ENCODE results near the gene OSBPL9. TPM values are rescaled to one million over a fixed set of nuclear protein-coding genes. Genes with fewer than 3 reads are reported as not detected.

OSBPL9 gene
- total and polyA plus RNA-seq, 4 experiments from 2014 or later, result 45.1 to 47.8 (median 46.1) TPM

- Histone ChIP-seq H3K36me3 (ENCODE audit: insufficient read depth, low read length) (peaks cover 40% of the 10 kb centered on the region), H3K4me1 (ENCODE audit: insufficient read depth, low read length) (no peaks in the 10 kb centered on the region), H3K27ac (ENCODE audit: low read depth, low read length) (no peak overlapping the region), H3K27me3 (ENCODE audit: insufficient read depth, low read length) (no peaks in the 10 kb centered on the region), H3K9me3 (ENCODE audit: control insufficient read depth in 1 of 2, low read length in 2 of 2) (no peaks in the 10 kb centered on the region), H3K4me3 (ENCODE audit: low read length in 2 of 2) (no peak overlapping the region)
- no peak for DNase-seq
- Mint-ChIP-seq H3K4me3 (no peak overlapping the region), H3K27me3 (no peaks in the 10 kb centered on the region), H3K4me1 (peaks cover 0 to 2% (median 0%) of the 10 kb centered on the region in 4 donors), H3K9me3 (no peaks in the 10 kb centered on the region), H3K36me3 (peaks cover 39 to 64% of the 10 kb centered on the region in 2 donors), H3K27ac (peak overlapping the region in 1 of 7 donors; percentile 57)
- POLR2A ChIA-PET (ENCODE audit: partially characterized antibody), result no interaction called here
- CTCF ChIA-PET (ENCODE audit: partially characterized antibody), result no interaction called here
- intact Hi-C loops (cut with micrococcal nuclease), result no loop called here
Measured at GRCh38 chr1:51819810-51820209, 202.9 kb downstream of the OSBPL9 start.

GRCh38 chr1:51829058-51829457 lies 212.2 kb downstream of the OSBPL9 start:
- H3K27me3 ChIP-seq (ENCODE audit: insufficient read depth, low read length), result no peaks in the 10 kb centered on the region
- H3K4me1 ChIP-seq (ENCODE audit: insufficient read depth, low read length), result no peaks in the 10 kb centered on the region
- H3K9me3 ChIP-seq (ENCODE audit: control insufficient read depth in 1 of 2, low read length in 2 of 2), result no peaks in the 10 kb centered on the region
- Mint-ChIP-seq H3K27ac (no peak overlapping the region), H3K4me3 (no peak overlapping the region), H3K9me3 (no peaks in the 10 kb centered on the region), H3K4me1 (no peaks in the 10 kb centered on the region), H3K36me3 (peaks cover 26 to 30% of the 10 kb centered on the region in 2 donors), H3K27me3 (no peaks in the 10 kb centered on the region)
- H3K36me3 ChIP-seq (ENCODE audit: insufficient read depth, low read length), result peaks cover 18% of the 10 kb centered on the region
- no peak overlapping the region for H3K27ac ChIP-seq (ENCODE audit: low read depth, low read length)
- DNase-seq, result no peak
- intact Hi-C loops (cut with micrococcal nuclease), result no loop called here
- POLR2A ChIA-PET (ENCODE audit: partially characterized antibody), result no interaction called here
- CTCF ChIA-PET (ENCODE audit: partially characterized antibody), result no interaction called here
- H3K4me3 ChIP-seq (ENCODE audit: low read length in 2 of 2), result no peak overlapping the region

- Mint-ChIP-seq H3K27ac (peak overlapping the region in 1 of 7 donors; percentile 18), H3K4me1 (no peaks in the 10 kb centered on the region), H3K9me3 (no peaks in the 10 kb centered on the region), H3K27me3 (no peaks in the 10 kb centered on the region), H3K36me3 (peaks cover 36 to 39% of the 10 kb centered on the region in 2 donors), H3K4me3 (no peak overlapping the region)
- Histone ChIP-seq H3K4me3 (ENCODE audit: low read length in 2 of 2) (no peak overlapping the region), H3K4me1 (ENCODE audit: insufficient read depth, low read length) (no peaks in the 10 kb centered on the region), H3K27ac (ENCODE audit: low read depth, low read length) (no peak overlapping the region), H3K9me3 (ENCODE audit: control insufficient read depth in 1 of 2, low read length in 2 of 2) (no peaks in the 10 kb centered on the region), H3K36me3 (ENCODE audit: insufficient read depth, low read length) (peaks cover 18% of the 10 kb centered on the region), H3K27me3 (ENCODE audit: insufficient read depth, low read length) (no peaks in the 10 kb centered on the region)
- ChIA-PET POLR2A (ENCODE audit: partially characterized antibody) (no interaction called here), CTCF (ENCODE audit: partially characterized antibody) (no interaction called here)
- no peak for DNase-seq
- intact Hi-C loops (cut with micrococcal nuclease), result no loop called here
Measured at GRCh38 chr1:51833700-51834099, 216.8 kb downstream of the OSBPL9 start.

GRCh38 chr1:51837243-51837642 lies 220.4 kb downstream of the OSBPL9 start:
- intact Hi-C loops (cut with micrococcal nuclease), result no loop called here
- Histone ChIP-seq H3K27ac (ENCODE audit: low read depth, low read length) (no peak overlapping the region), H3K4me1 (ENCODE audit: insufficient read depth, low read length) (no peaks in the 10 kb centered on the region), H3K36me3 (ENCODE audit: insufficient read depth, low read length) (peaks cover 24% of the 10 kb centered on the region), H3K27me3 (ENCODE audit: insufficient read depth, low read length) (no peaks in the 10 kb centered on the region), H3K4me3 (ENCODE audit: low read length in 2 of 2) (no peak overlapping the region), H3K9me3 (ENCODE audit: control insufficient read depth in 1 of 2, low read length in 2 of 2) (no peaks in the 10 kb centered on the region)
- no peaks in the 10 kb centered on the region for H3K27me3 Mint-ChIP-seq
- no peak overlapping the region for H3K4me3 Mint-ChIP-seq
- H3K9me3 Mint-ChIP-seq, result no peaks in the 10 kb centered on the region
- H3K36me3 Mint-ChIP-seq, result peaks cover 30 to 40% of the 10 kb centered on the region in 2 donors
- CTCF ChIA-PET (ENCODE audit: partially characterized antibody), result no interaction called here
- POLR2A ChIA-PET (ENCODE audit: partially characterized antibody), result no interaction called here
- peak overlapping the region in 2 of 7 donors; percentile 19 to 53 for H3K27ac Mint-ChIP-seq
- peaks cover 5 to 21% (median 8%) of the 10 kb centered on the region in 4 donors for H3K4me1 Mint-ChIP-seq
- no peak for DNase-seq

Small RNA genes lying within 50 kb of the gene (microRNA-seq; reads per million reads assigned to microRNA genes)
- not detected for gene MIR761 (ENCODE audit: borderline microRNAs expressed, borderline number of aligned reads, borderline replicate concordance)

Other genes with a start within 250 kb of the OSBPL9 start
- gene EPS15, start 97.8 kb upstream of the OSBPL9 start, total RNA-seq, result 10 to 100 TPM; 91.5 to 92.3 TPM
- 10 to 100 TPM; 39.2 to 63.7 TPM for gene EPS15, start 97.8 kb upstream of the OSBPL9 start, polyA plus RNA-seq

All from CD4-positive, alpha-beta memory T cell (primary cell).